ENCODE results near the gene SERGEF.

GRCh38 chr11:17979770-17980371 lies 33.0 kb downstream of the SERGEF start:
- TF ChIP-seq, protein P1, sequence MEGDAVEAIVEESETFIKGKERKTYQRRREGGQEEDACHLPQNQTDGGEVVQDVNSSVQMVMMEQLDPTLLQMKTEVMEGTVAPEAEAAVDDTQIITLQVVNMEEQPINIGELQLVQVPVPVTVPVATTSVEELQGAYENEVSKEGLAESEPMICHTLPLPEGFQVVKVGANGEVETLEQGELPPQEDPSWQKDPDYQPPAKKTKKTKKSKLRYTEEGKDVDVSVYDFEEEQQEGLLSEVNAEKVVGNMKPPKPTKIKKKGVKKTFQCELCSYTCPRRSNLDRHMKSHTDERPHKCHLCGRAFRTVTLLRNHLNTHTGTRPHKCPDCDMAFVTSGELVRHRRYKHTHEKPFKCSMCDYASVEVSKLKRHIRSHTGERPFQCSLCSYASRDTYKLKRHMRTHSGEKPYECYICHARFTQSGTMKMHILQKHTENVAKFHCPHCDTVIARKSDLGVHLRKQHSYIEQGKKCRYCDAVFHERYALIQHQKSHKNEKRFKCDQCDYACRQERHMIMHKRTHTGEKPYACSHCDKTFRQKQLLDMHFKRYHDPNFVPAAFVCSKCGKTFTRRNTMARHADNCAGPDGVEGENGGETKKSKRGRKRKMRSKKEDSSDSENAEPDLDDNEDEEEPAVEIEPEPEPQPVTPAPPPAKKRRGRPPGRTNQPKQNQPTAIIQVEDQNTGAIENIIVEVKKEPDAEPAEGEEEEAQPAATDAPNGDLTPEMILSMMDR (conservative IDR thresholded peaks at IDR 0.05 in 1 of 2, IDR thresholded peaks at IDR 0.05 in 1 of 2; ENCODE audit: extremely low read depth in 1 of 2, insufficient read depth in 1 of 2, low read depth in 1 of 2, low read length in 2 of 2): peak; percentile 86 to 89
- TF ChIP-seq EZH2 (IDR thresholded peaks at IDR 0.05; ENCODE audit: borderline replicate concordance, low read length): no peak

Measured in mammary epithelial cell (primary cell).